ENCODE results near the gene HPCAL1.
"Not testable (repeated sequence)": the region's sequence is repeated elsewhere in the genome, so short reads cannot be mapped to it uniquely, and the experiment has no call there.

Gene HPCAL1

GRCh38 chr2:10291376-10291775, 11.3 kb upstream of the HPCAL1 start:
- DNase-seq; H3K27ac ChIP-seq (ENCODE audit: insufficient read depth in 1 of 2, low read depth in 1 of 2, low read length in 2 of 2, poor library complexity in 1 of 2, severe bottlenecking in 2 of 2); POLR2A ChIA-PET; H3K36me3 ChIP-seq (ENCODE audit: control insufficient read depth in 4 of 4, insufficient read depth in 4 of 4, low read length in 3 of 4); H3K4me3 ChIP-seq (ENCODE audit: control insufficient read depth in 1 of 7, extremely low read depth in 1 of 7, insufficient read depth in 4 of 7, low read depth in 2 of 7, low read length in 6 of 7); H3K27me3 ChIP-seq (replicated peaks in 2 of 5; ENCODE audit: control insufficient read depth in 4 of 5, insufficient read depth in 5 of 5, low read length in 4 of 5): not testable (repeated sequence)
- no CpG with 5 or more reads among the region's 20 CpGs for WGBS (ENCODE audit: insufficient coverage)
- CTCF ChIA-PET = interaction anchor here (1.9 kb wide), 1 partner anchor 11 kb away, joined by 6 read pairs; no protein-coding TSS in a partner anchor
- Histone ChIP-seq H3K4me1 (ENCODE audit: control extremely low read depth in 1 of 4, control insufficient read depth in 4 of 4, insufficient read depth in 4 of 4, low read length in 3 of 4) (peaks cover 0 to 11% (median 4%) of the 10 kb centered on the region in 4 experiments), H3K9me3 (ENCODE audit: control extremely low read depth in 1 of 5, control insufficient read depth in 4 of 5, insufficient read depth in 2 of 5, low read depth in 1 of 5, low read length in 4 of 5) (peaks cover 0 to 17% (median 4%) of the 10 kb centered on the region in 5 experiments)

GRCh38 chr2:10292033-10292432, 10.7 kb upstream of the HPCAL1 start:
- H3K4me3 ChIP-seq (ENCODE audit: control insufficient read depth in 1 of 7, extremely low read depth in 1 of 7, insufficient read depth in 4 of 7, low read depth in 2 of 7, low read length in 6 of 7) = no peak overlapping the region
- WGBS (ENCODE audit: insufficient coverage) = no CpG with 5 or more reads among the region's 4 CpGs
- no peak for DNase-seq
- H3K36me3 ChIP-seq (ENCODE audit: control insufficient read depth in 4 of 4, insufficient read depth in 4 of 4, low read length in 3 of 4) = no peaks in the 10 kb centered on the region
- H3K9me3 ChIP-seq (ENCODE audit: control extremely low read depth in 1 of 5, control insufficient read depth in 4 of 5, insufficient read depth in 2 of 5, low read depth in 1 of 5, low read length in 4 of 5) = peaks cover 0 to 17% (median 4%) of the 10 kb centered on the region in 5 experiments
- ChIA-PET POLR2A (no interaction called here), CTCF (interaction anchor here (1.9 kb wide), 1 partner anchor 10 kb away, joined by 6 read pairs; no protein-coding TSS in a partner anchor)
- peaks cover 0 to 4% (median 2%) of the 10 kb centered on the region in 4 experiments for H3K4me1 ChIP-seq (ENCODE audit: control extremely low read depth in 1 of 4, control insufficient read depth in 4 of 4, insufficient read depth in 4 of 4, low read length in 3 of 4)
- no peak overlapping the region for H3K27ac ChIP-seq (ENCODE audit: insufficient read depth in 1 of 2, low read depth in 1 of 2, low read length in 2 of 2, poor library complexity in 1 of 2, severe bottlenecking in 2 of 2)
- H3K27me3 ChIP-seq (replicated peaks in 2 of 5; ENCODE audit: control insufficient read depth in 4 of 5, insufficient read depth in 5 of 5, low read length in 4 of 5) = no peaks in the 10 kb centered on the region

- H3K4me3 ChIP-seq (ENCODE audit: control insufficient read depth in 1 of 7, extremely low read depth in 1 of 7, insufficient read depth in 4 of 7, low read depth in 2 of 7, low read length in 6 of 7) = no peak overlapping the region
- peaks cover 9 to 18% (median 15%) of the 10 kb centered on the region in 4 experiments for H3K4me1 ChIP-seq (ENCODE audit: control extremely low read depth in 1 of 4, control insufficient read depth in 4 of 4, insufficient read depth in 4 of 4, low read length in 3 of 4)
- no peak for DNase-seq
- peaks cover 0 to 17% (median 4%) of the 10 kb centered on the region in 5 experiments for H3K9me3 ChIP-seq (ENCODE audit: control extremely low read depth in 1 of 5, control insufficient read depth in 4 of 5, insufficient read depth in 2 of 5, low read depth in 1 of 5, low read length in 4 of 5)
- no peaks in the 10 kb centered on the region for H3K36me3 ChIP-seq (ENCODE audit: control insufficient read depth in 4 of 4, insufficient read depth in 4 of 4, low read length in 3 of 4)
- ChIA-PET CTCF (interaction anchor here (1.1 to 1.3 kb wide), 2 partner anchors 11 to 113 kb away, joined by 3 read pairs; no protein-coding TSS in a partner anchor), POLR2A (no interaction called here)
- H3K27me3 ChIP-seq (replicated peaks in 2 of 5; ENCODE audit: control insufficient read depth in 4 of 5, insufficient read depth in 5 of 5, low read length in 4 of 5) = no peaks in the 10 kb centered on the region
- H3K27ac ChIP-seq (ENCODE audit: insufficient read depth in 1 of 2, low read depth in 1 of 2, low read length in 2 of 2, poor library complexity in 1 of 2, severe bottlenecking in 2 of 2) = no peak overlapping the region
These were observed 9.1 kb upstream of the HPCAL1 start for GRCh38 chr2:10293603-10294002.

- no peak for DNase-seq
- H3K4me1 ChIP-seq (ENCODE audit: control extremely low read depth in 1 of 4, control insufficient read depth in 4 of 4, insufficient read depth in 4 of 4, low read length in 3 of 4) = peaks cover 9 to 18% (median 16%) of the 10 kb centered on the region in 4 experiments
- no peaks in the 10 kb centered on the region for H3K27me3 ChIP-seq (replicated peaks in 2 of 5; ENCODE audit: control insufficient read depth in 4 of 5, insufficient read depth in 5 of 5, low read length in 4 of 5)
- no peak overlapping the region for H3K27ac ChIP-seq (ENCODE audit: insufficient read depth in 1 of 2, low read depth in 1 of 2, low read length in 2 of 2, poor library complexity in 1 of 2, severe bottlenecking in 2 of 2)
- H3K4me3 ChIP-seq (ENCODE audit: control insufficient read depth in 1 of 7, extremely low read depth in 1 of 7, insufficient read depth in 4 of 7, low read depth in 2 of 7, low read length in 6 of 7) = no peak overlapping the region
- 100% methylated on average over 1 of the region's 1 CpG for WGBS (ENCODE audit: insufficient coverage)
- ChIA-PET POLR2A (no interaction called here), CTCF (interaction anchor here (1.1 kb wide), 1 partner anchor 113 kb away, joined by 3 read pairs; no protein-coding TSS in a partner anchor)
- no peaks in the 10 kb centered on the region for H3K36me3 ChIP-seq (ENCODE audit: control insufficient read depth in 4 of 4, insufficient read depth in 4 of 4, low read length in 3 of 4)
- peaks cover 0 to 17% (median 4%) of the 10 kb centered on the region in 5 experiments for H3K9me3 ChIP-seq (ENCODE audit: control extremely low read depth in 1 of 5, control insufficient read depth in 4 of 5, insufficient read depth in 2 of 5, low read depth in 1 of 5, low read length in 4 of 5)
These were observed 8.6 kb upstream of the HPCAL1 start for GRCh38 chr2:10294077-10294476.

GRCh38 chr2:10295649-10296048, 7.1 kb upstream of the HPCAL1 start:
- H3K9me3 ChIP-seq (ENCODE audit: control extremely low read depth in 1 of 5, control insufficient read depth in 4 of 5, insufficient read depth in 2 of 5, low read depth in 1 of 5, low read length in 4 of 5) = peaks cover 0 to 17% (median 4%) of the 10 kb centered on the region in 5 experiments
- H3K27me3 ChIP-seq (replicated peaks in 2 of 5; ENCODE audit: control insufficient read depth in 4 of 5, insufficient read depth in 5 of 5, low read length in 4 of 5); POLR2A ChIA-PET; H3K36me3 ChIP-seq (ENCODE audit: control insufficient read depth in 4 of 4, insufficient read depth in 4 of 4, low read length in 3 of 4); H3K4me3 ChIP-seq (ENCODE audit: control insufficient read depth in 1 of 7, extremely low read depth in 1 of 7, insufficient read depth in 4 of 7, low read depth in 2 of 7, low read length in 6 of 7); DNase-seq; H3K27ac ChIP-seq (ENCODE audit: insufficient read depth in 1 of 2, low read depth in 1 of 2, low read length in 2 of 2, poor library complexity in 1 of 2, severe bottlenecking in 2 of 2): not testable (repeated sequence)
- peaks cover 9 to 20% (median 15%) of the 10 kb centered on the region in 4 experiments for H3K4me1 ChIP-seq (ENCODE audit: control extremely low read depth in 1 of 4, control insufficient read depth in 4 of 4, insufficient read depth in 4 of 4, low read length in 3 of 4)
- 100% methylated on average over 2 of the region's 4 CpGs for WGBS (ENCODE audit: insufficient coverage)
- CTCF ChIA-PET = interaction anchor here (1.0 to 2.0 kb wide), 6 partner anchors 9 to 114 kb away, joined by 3 to 6 read pairs (median 4); no protein-coding TSS in a partner anchor

- Histone ChIP-seq H3K9me3 (ENCODE audit: control extremely low read depth in 1 of 5, control insufficient read depth in 4 of 5, insufficient read depth in 2 of 5, low read depth in 1 of 5, low read length in 4 of 5) (peaks cover 0 to 17% (median 4%) of the 10 kb centered on the region in 5 experiments), H3K4me1 (ENCODE audit: control extremely low read depth in 1 of 4, control insufficient read depth in 4 of 4, insufficient read depth in 4 of 4, low read length in 3 of 4) (peaks cover 9 to 25% (median 17%) of the 10 kb centered on the region in 4 experiments), H3K4me3 (ENCODE audit: control insufficient read depth in 1 of 7, extremely low read depth in 1 of 7, insufficient read depth in 4 of 7, low read depth in 2 of 7, low read length in 6 of 7) (no peak overlapping the region), H3K27ac (ENCODE audit: insufficient read depth in 1 of 2, low read depth in 1 of 2, low read length in 2 of 2, poor library complexity in 1 of 2, severe bottlenecking in 2 of 2) (no peak overlapping the region), H3K27me3 (replicated peaks in 2 of 5; ENCODE audit: control insufficient read depth in 4 of 5, insufficient read depth in 5 of 5, low read length in 4 of 5) (no peaks in the 10 kb centered on the region), H3K36me3 (ENCODE audit: control insufficient read depth in 4 of 4, insufficient read depth in 4 of 4, low read length in 3 of 4) (no peaks in the 10 kb centered on the region)
- ChIA-PET POLR2A (no interaction called here), CTCF (interaction anchor here (1.5 to 2.0 kb wide), 4 partner anchors 9 to 114 kb away, joined by 3 to 6 read pairs (median 4); no protein-coding TSS in a partner anchor)
- 96% methylated on average over 7 of the region's 8 CpGs for WGBS (ENCODE audit: insufficient coverage)
- DNase-seq = no peak
These were observed 6.6 kb upstream of the HPCAL1 start for GRCh38 chr2:10296142-10296541.

GRCh38 chr2:10297191-10297830, 5.4 kb upstream of the HPCAL1 start:
- Histone ChIP-seq H3K27ac (ENCODE audit: insufficient read depth in 1 of 2, low read depth in 1 of 2, low read length in 2 of 2, poor library complexity in 1 of 2, severe bottlenecking in 2 of 2) (peak overlapping the region in 1 of 2 experiments; percentile 1), H3K9me3 (ENCODE audit: control extremely low read depth in 1 of 5, control insufficient read depth in 4 of 5, insufficient read depth in 2 of 5, low read depth in 1 of 5, low read length in 4 of 5) (peaks cover 0 to 17% (median 4%) of the 10 kb centered on the region in 5 experiments), H3K4me1 (ENCODE audit: control extremely low read depth in 1 of 4, control insufficient read depth in 4 of 4, insufficient read depth in 4 of 4, low read length in 3 of 4) (peaks cover 9 to 36% (median 28%) of the 10 kb centered on the region in 4 experiments), H3K36me3 (ENCODE audit: control insufficient read depth in 4 of 4, insufficient read depth in 4 of 4, low read length in 3 of 4) (no peaks in the 10 kb centered on the region), H3K27me3 (replicated peaks in 2 of 5; ENCODE audit: control insufficient read depth in 4 of 5, insufficient read depth in 5 of 5, low read length in 4 of 5) (no peaks in the 10 kb centered on the region), H3K4me3 (ENCODE audit: control insufficient read depth in 1 of 7, extremely low read depth in 1 of 7, insufficient read depth in 4 of 7, low read depth in 2 of 7, low read length in 6 of 7) (no peak overlapping the region)
- 89% methylated on average over 15 of the region's 16 CpGs for WGBS (ENCODE audit: insufficient coverage)
- ChIA-PET POLR2A (no interaction called here), CTCF (interaction anchor here (0.6 to 1.9 kb wide), 8 partner anchors 9 to 112 kb away, joined by 3 to 13 read pairs (median 4); no protein-coding TSS in a partner anchor)
- DNase-seq = no peak
